ENCODE results near the gene CDH3.

Gene CDH3

DNA sequence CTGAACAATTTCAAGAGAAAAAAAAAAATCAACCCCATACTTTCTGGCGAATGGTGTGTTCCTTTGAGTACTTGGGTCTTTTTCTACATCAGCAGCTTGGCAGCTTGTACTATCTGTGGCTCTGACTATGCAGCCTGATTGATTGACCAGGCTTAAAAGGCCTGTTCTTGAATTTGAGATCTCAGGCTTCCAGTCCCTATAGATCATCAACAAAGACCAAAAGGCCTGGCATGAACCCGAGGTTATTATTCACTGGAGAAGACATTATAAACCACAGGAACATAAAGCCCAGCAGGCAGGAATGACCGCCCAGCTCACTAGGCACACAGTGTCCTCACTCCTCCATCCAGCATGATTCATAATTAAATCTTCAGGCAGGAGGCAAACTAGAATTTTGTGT, 32.1 kb upstream of the CDH3 start:
- TF ChIP-seq, protein P1, sequence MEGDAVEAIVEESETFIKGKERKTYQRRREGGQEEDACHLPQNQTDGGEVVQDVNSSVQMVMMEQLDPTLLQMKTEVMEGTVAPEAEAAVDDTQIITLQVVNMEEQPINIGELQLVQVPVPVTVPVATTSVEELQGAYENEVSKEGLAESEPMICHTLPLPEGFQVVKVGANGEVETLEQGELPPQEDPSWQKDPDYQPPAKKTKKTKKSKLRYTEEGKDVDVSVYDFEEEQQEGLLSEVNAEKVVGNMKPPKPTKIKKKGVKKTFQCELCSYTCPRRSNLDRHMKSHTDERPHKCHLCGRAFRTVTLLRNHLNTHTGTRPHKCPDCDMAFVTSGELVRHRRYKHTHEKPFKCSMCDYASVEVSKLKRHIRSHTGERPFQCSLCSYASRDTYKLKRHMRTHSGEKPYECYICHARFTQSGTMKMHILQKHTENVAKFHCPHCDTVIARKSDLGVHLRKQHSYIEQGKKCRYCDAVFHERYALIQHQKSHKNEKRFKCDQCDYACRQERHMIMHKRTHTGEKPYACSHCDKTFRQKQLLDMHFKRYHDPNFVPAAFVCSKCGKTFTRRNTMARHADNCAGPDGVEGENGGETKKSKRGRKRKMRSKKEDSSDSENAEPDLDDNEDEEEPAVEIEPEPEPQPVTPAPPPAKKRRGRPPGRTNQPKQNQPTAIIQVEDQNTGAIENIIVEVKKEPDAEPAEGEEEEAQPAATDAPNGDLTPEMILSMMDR (IDR thresholded peaks at IDR 0.05; ENCODE audit: low read depth, low read length), result no peak
- H3K4me3 ChIP-seq (replicated peaks in 1 of 2; ENCODE audit: low read depth in 2 of 2, low read length in 2 of 2), result no peak overlapping the region
- DNase-seq (ENCODE audit: low read depth in 2 of 2), result no peak

DNA sequence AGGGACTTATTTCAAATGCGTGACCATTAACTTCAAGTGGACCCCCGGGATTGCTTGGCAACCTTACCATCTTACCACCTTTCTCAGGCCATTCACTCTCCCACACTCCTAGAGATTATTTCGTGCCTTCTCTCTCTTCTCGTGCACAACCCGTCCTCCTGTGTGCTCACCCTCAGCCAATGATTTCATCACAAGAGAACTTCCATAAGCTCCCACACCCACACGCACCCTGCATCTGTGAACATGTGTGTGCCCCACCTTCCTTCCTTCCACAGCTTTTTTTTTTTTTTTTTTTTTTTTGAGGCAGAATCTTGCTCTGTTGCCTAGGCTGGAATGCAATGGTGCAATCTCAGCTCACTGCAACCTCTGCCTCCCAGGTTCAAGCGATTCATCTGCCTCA, 27.4 kb upstream of the CDH3 start:
- TF ChIP-seq, protein P1 (IDR thresholded peaks at IDR 0.05; ENCODE audit: low read depth, low read length), result no peak
- no peak overlapping the region for H3K4me3 ChIP-seq (replicated peaks in 1 of 2; ENCODE audit: low read depth in 2 of 2, low read length in 2 of 2)
- no peak for DNase-seq (ENCODE audit: low read depth in 2 of 2)

DNA sequence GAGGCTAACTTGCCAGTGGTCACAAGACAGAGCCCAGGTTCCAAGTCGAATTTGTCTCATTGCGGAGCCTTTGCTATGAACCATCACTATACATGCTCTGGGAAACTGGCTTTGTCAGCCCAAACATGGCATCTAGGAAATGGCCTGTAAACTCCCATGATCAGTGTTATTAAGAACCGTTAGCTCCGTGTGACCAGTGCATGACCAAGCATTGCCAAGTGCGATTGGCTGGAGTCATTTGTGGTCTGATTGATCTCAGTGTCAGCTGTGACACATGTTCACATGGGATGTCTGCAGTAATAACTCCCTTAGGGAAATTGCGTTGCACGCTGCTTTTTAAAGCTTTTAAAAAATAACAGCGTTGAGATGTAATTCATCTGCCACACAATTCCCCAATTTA, 18.6 kb upstream of the CDH3 start:
- no peak for DNase-seq (ENCODE audit: low read depth in 2 of 2)
- TF ChIP-seq, protein P1 (IDR thresholded peaks at IDR 0.05; ENCODE audit: low read depth, low read length), result no peak
- no peak overlapping the region for H3K4me3 ChIP-seq (replicated peaks in 1 of 2; ENCODE audit: low read depth in 2 of 2, low read length in 2 of 2)

DNA sequence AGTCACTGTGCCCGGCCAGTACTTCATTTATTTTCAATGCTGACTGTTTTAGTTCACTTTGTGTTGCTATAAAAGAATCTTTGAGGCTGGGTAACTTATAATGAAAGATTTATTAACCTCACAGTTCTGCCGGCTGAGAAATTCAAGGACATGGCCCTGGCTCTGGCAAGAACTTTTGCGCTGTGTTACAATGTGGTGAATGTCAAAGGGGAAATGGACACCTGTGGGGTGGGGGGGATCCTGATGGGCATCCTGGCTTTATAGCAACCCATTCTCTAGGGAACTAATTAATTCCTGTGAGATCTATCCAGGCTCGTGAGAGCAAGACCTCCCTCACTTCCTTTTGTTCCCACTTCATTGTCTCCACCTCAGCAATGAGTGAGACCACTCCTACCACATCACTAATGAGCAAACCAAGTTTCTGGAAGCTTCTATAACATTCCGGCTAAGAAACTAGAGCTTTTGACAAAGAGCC, 17.1 kb upstream of the CDH3 start:
- DNase-seq (ENCODE audit: low read depth in 2 of 2), result no peak
- TF ChIP-seq, protein P1 (IDR thresholded peaks at IDR 0.05; ENCODE audit: low read depth, low read length), result no peak
- no peak overlapping the region for H3K4me3 ChIP-seq (replicated peaks in 1 of 2; ENCODE audit: low read depth in 2 of 2, low read length in 2 of 2)

DNA sequence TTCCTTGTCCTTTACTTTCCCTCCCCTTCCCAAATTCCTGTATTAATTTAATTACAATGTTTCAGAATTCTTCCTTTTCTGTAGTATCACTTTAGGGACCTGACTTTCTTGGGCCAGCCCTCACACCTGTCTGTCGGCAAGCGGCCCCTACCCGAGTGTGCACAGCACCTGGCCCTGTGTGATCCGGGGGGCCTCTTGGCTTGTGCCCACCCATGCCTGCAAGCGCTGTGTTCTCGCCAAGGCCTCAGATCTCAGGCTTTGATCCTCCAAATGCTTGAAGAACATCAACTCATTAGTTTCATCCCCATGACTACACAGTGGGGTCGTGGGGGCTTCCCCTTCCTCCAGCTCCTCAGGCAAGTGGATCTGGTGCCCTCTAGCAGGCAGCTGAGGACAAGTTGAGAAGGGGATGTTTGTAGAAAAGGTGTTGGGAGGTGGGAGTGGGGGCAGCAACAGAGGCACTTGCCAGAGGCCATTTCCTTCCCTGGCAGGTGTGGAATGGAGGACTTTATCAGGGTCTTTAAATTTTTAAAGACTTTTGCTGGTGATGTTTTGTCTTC, 15.7 kb upstream of the CDH3 start:
- TF ChIP-seq, protein P1 (IDR thresholded peaks at IDR 0.05; ENCODE audit: low read depth, low read length), result no peak
- DNase-seq (ENCODE audit: low read depth in 2 of 2), result no peak
- no peak overlapping the region for H3K4me3 ChIP-seq (replicated peaks in 1 of 2; ENCODE audit: low read depth in 2 of 2, low read length in 2 of 2)

DNA sequence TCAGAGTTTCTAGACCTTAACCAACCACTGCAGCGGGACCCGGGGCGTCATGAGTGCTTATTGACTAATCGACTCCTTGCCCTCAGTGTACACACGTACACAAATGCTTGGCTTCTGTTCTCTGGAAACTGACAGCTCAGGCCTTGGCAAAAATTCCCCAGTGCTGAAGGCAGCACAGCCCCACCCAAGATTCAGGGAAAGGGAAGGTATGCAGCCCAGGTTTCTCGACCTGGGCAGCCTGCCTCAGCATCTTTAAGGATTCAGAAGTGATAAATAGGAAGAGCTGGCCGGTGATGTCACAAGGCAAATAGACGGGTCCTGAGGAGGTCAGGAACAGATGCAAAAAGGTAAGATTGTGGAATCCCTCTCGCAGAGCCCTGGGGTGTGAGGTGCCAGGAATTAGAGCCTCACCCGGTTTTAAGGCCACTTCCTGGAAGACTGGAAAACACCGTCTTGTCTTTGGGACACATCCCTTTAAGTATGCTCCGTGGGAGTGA, 9.0 kb upstream of the CDH3 start:
- TF ChIP-seq, protein P1 (IDR thresholded peaks at IDR 0.05; ENCODE audit: low read depth, low read length), result no peak
- no peak overlapping the region for H3K4me3 ChIP-seq (replicated peaks in 1 of 2; ENCODE audit: low read depth in 2 of 2, low read length in 2 of 2)
- no peak for DNase-seq (ENCODE audit: low read depth in 2 of 2)

DNA sequence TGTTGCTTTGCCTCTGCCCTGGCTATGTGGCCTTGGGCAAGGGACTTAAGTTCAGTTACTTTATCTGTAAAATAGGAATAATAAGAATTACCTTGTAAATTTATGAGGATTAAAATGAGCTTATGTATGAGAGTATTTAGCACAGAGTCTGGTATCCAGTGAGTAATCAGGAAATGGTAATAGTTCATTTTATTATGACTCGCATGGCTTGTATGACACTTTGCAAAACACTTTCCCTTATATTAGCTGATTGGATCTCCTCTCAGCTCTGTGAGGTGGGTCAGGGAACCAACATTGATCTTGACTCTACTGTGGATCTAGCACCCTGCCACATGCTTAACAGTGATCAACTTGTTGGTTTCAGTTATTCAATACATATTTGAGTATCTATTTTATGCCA, 8.3 kb upstream of the CDH3 start:
- TF ChIP-seq, protein P1 (IDR thresholded peaks at IDR 0.05; ENCODE audit: low read depth, low read length), result no peak
- no peak overlapping the region for H3K4me3 ChIP-seq (replicated peaks in 1 of 2; ENCODE audit: low read depth in 2 of 2, low read length in 2 of 2)
- peak in 1 of 2 donors; percentile 28 for DNase-seq (ENCODE audit: low read depth in 2 of 2)
